ENCODE measurements around the gene COL27A1.

The COL27A1 gene

GRCh38 chr9:114149181-114149580 lies 6.2 kb upstream of the COL27A1 start:
- no peak for DNase-seq (ENCODE audit: low read depth in 2 of 2)

GRCh38 chr9:114149765-114150340 lies 5.5 kb upstream of the COL27A1 start:
- DNase-seq (ENCODE audit: low read depth in 2 of 2) = no peak

GRCh38 chr9:114150608-114151007 lies 4.7 kb upstream of the COL27A1 start:
- DNase-seq (ENCODE audit: low read depth in 2 of 2) = no peak

- no peak for DNase-seq (ENCODE audit: low read depth in 2 of 2)
Observed at GRCh38 chr9:114151426-114151956, 3.8 kb upstream of the COL27A1 start.

GRCh38 chr9:114153761-114154599 lies 1.4 kb upstream of the COL27A1 start:
- no peak for DNase-seq (ENCODE audit: low read depth in 2 of 2)

GRCh38 chr9:114154600-114155102 lies 686 bp upstream of the COL27A1 start:
- no peak for DNase-seq (ENCODE audit: low read depth in 2 of 2)

- DNase-seq (ENCODE audit: low read depth in 2 of 2) = no peak
Observed at GRCh38 chr9:114155995-114156656, 789 bp downstream of the COL27A1 start.

GRCh38 chr9:114156657-114157421 lies 1.5 kb downstream of the COL27A1 start:
- DNase-seq (ENCODE audit: low read depth in 2 of 2) = no peak

- no peak for DNase-seq (ENCODE audit: low read depth in 2 of 2)
Observed at GRCh38 chr9:114157516-114158176, 2.3 kb downstream of the COL27A1 start.

- DNase-seq (ENCODE audit: low read depth in 2 of 2) = no peak
Observed at GRCh38 chr9:114158482-114159130, 3.3 kb downstream of the COL27A1 start.

GRCh38 chr9:114159691-114160090 lies 4.4 kb downstream of the COL27A1 start:
- no peak for DNase-seq (ENCODE audit: low read depth in 2 of 2)

GRCh38 chr9:114161513-114161912 lies 6.2 kb downstream of the COL27A1 start:
- DNase-seq (ENCODE audit: low read depth in 2 of 2) = no peak

- DNase-seq (ENCODE audit: low read depth in 2 of 2) = no peak
Observed at GRCh38 chr9:114163517-114163951, 8.2 kb downstream of the COL27A1 start.

- no peak for DNase-seq (ENCODE audit: low read depth in 2 of 2)
Observed at GRCh38 chr9:114164191-114164794, 9.0 kb downstream of the COL27A1 start.

- no peak for DNase-seq (ENCODE audit: low read depth in 2 of 2)
Observed at GRCh38 chr9:114165407-114166102, 10.2 kb downstream of the COL27A1 start.

GRCh38 chr9:114166103-114166470 lies 10.8 kb downstream of the COL27A1 start:
- no peak for DNase-seq (ENCODE audit: low read depth in 2 of 2)

GRCh38 chr9:114166614-114167572 lies 11.6 kb downstream of the COL27A1 start:
- no peak for DNase-seq (ENCODE audit: low read depth in 2 of 2)

- no peak for DNase-seq (ENCODE audit: low read depth in 2 of 2)
Observed at GRCh38 chr9:114167591-114168091, 12.3 kb downstream of the COL27A1 start.
